Effector memory CD8-positive, alpha-beta T cell (primary cell): ENCODE measurements around the gene DUSP2.

Experiments used
- ATAC-seq: fragments of 150-1000 bp; cut with Tn5 transposase; replicated peaks from 2 replicates; pipeline ENCODE4 v1.10.0; 2021; ENCODE audit warnings: mild to moderate bottlenecking, moderate library complexity
- DNase-seq, 3 experiments: peaks; one replicate each; pipeline ENCODE4 v3.0.0; 2021
- H3K27ac Mint-ChIP-seq, 2 donors: one replicate each; pipeline ENCODE4 v1.8.0; 2022; ENCODE audit warnings: mild to moderate bottlenecking in 2 of 2, mixed read lengths in 2 of 2, moderate library complexity in 2 of 2
- H3K27me3 Mint-ChIP-seq, 2 donors: one replicate each; pipeline ENCODE4 v1.8.0; 2022; ENCODE audit warnings: mixed read lengths in 2 of 2
- H3K36me3 Mint-ChIP-seq: one replicate; pipeline ENCODE4 v1.8.0; 2022; ENCODE audit warnings: mild to moderate bottlenecking, moderate library complexity, mixed read lengths; ENCODE audit not compliant: insufficient read depth
- H3K4me1 Mint-ChIP-seq, 2 donors: one replicate each; pipeline ENCODE4 v1.8.0; 2022; ENCODE audit warnings: low read depth in 2 of 2, mixed read lengths in 2 of 2
- H3K4me3 Mint-ChIP-seq, 2 donors: one replicate each; pipeline ENCODE4 v1.8.0; 2022; ENCODE audit warnings: mild to moderate bottlenecking in 2 of 2, mixed read lengths in 2 of 2, moderate library complexity in 2 of 2
- H3K9me3 Mint-ChIP-seq, 2 donors: one replicate each; pipeline ENCODE4 v1.8.0; 2022; ENCODE audit warnings: mixed read lengths in 2 of 2

The DUSP2 gene

GRCh38 chr2:96128456-96128855 lies 16.8 kb downstream of the DUSP2 start:
- DNase-seq (no peak), ATAC-seq (no peak)
- no peak overlapping the region for H3K4me3 Mint-ChIP-seq
- peak overlapping the region in 1 of 2 donors; percentile 41 for H3K27ac Mint-ChIP-seq
- H3K36me3 Mint-ChIP-seq = peaks cover 36% of the 10 kb centered on the region
- peaks cover 20 to 29% of the 10 kb centered on the region in 2 donors for H3K4me1 Mint-ChIP-seq
- H3K9me3 Mint-ChIP-seq = no peaks in the 10 kb centered on the region
- peaks cover 0 to 10% of the 10 kb centered on the region in 2 donors for H3K27me3 Mint-ChIP-seq

GRCh38 chr2:96124406-96125265 lies 20.6 kb downstream of the DUSP2 start:
- Mint-ChIP-seq H3K27me3 (peaks cover 21 to 40% of the 10 kb centered on the region in 2 donors), H3K9me3 (no peaks in the 10 kb centered on the region), H3K4me3 (no peak overlapping the region), H3K27ac (peak overlapping the region in 1 of 2 donors; percentile 24), H3K36me3 (peaks cover 39% of the 10 kb centered on the region), H3K4me1 (peaks cover 6 to 14% of the 10 kb centered on the region in 2 donors)
- ATAC-seq (no peak), DNase-seq (no peak)

GRCh38 chr2:96123936-96124335 lies 21.3 kb downstream of the DUSP2 start:
- Mint-ChIP-seq H3K9me3 (no peaks in the 10 kb centered on the region), H3K4me1 (peaks cover 4 to 9% of the 10 kb centered on the region in 2 donors), H3K27me3 (peaks cover 24 to 47% of the 10 kb centered on the region in 2 donors), H3K36me3 (peaks cover 44% of the 10 kb centered on the region), H3K27ac (no peak overlapping the region), H3K4me3 (no peak overlapping the region)
- ATAC-seq (no peak), DNase-seq (no peak)

GRCh38 chr2:96123290-96123689 lies 21.9 kb downstream of the DUSP2 start:
- Mint-ChIP-seq H3K4me1 (peaks cover 6 to 9% of the 10 kb centered on the region in 2 donors), H3K4me3 (no peak overlapping the region), H3K36me3 (peaks cover 50% of the 10 kb centered on the region), H3K9me3 (no peaks in the 10 kb centered on the region), H3K27ac (no peak overlapping the region), H3K27me3 (peaks cover 28 to 53% of the 10 kb centered on the region in 2 donors)
- no peak for DNase-seq
- no peak for ATAC-seq

- ATAC-seq = no peak
- peaks cover 9 to 16% of the 10 kb centered on the region in 2 donors for H3K4me1 Mint-ChIP-seq
Measured at GRCh38 chr2:96122391-96122790, 22.8 kb downstream of the DUSP2 start.

GRCh38 chr2:96121414-96121813 lies 23.8 kb downstream of the DUSP2 start:
- peaks cover 13 to 16% of the 10 kb centered on the region in 2 donors for H3K4me1 Mint-ChIP-seq
- peaks cover 62% of the 10 kb centered on the region for H3K36me3 Mint-ChIP-seq
- peaks cover 28 to 64% of the 10 kb centered on the region in 2 donors for H3K27me3 Mint-ChIP-seq
- H3K4me3 Mint-ChIP-seq = no peak overlapping the region
- DNase-seq (no peak), ATAC-seq (no peak)
- no peaks in the 10 kb centered on the region for H3K9me3 Mint-ChIP-seq
- H3K27ac Mint-ChIP-seq = peak overlapping the region in 1 of 2 donors; percentile 70

More at GRCh38 chr2:96122391-96122790, 22.8 kb downstream of the DUSP2 start:
- Mint-ChIP-seq H3K9me3 (no peaks in the 10 kb centered on the region), H3K36me3 (peaks cover 59% of the 10 kb centered on the region), H3K27me3 (peaks cover 28 to 62% of the 10 kb centered on the region in 2 donors), H3K4me3 (no peak overlapping the region), H3K27ac (no peak overlapping the region)
- DNase-seq = no peak

GRCh38 chr2:96120991-96121390 lies 24.2 kb downstream of the DUSP2 start:
- no peak for ATAC-seq
- peaks cover 15 to 16% of the 10 kb centered on the region in 2 donors for H3K4me1 Mint-ChIP-seq
- no peaks in the 10 kb centered on the region for H3K9me3 Mint-ChIP-seq
- H3K27ac Mint-ChIP-seq = peak overlapping the region in 1 of 2 donors; percentile 70
- no peak for DNase-seq
- no peak overlapping the region for H3K4me3 Mint-ChIP-seq
- peaks cover 67% of the 10 kb centered on the region for H3K36me3 Mint-ChIP-seq
- peaks cover 28 to 65% of the 10 kb centered on the region in 2 donors for H3K27me3 Mint-ChIP-seq

GRCh38 chr2:96120091-96120720 lies 25.0 kb downstream of the DUSP2 start:
- no peak overlapping the region for H3K4me3 Mint-ChIP-seq
- H3K27ac Mint-ChIP-seq = peak overlapping the region in 1 of 2 donors; percentile 68
- H3K4me1 Mint-ChIP-seq = peaks cover 21 to 23% of the 10 kb centered on the region in 2 donors
- ATAC-seq (no peak), DNase-seq (no peak)
- peaks cover 75% of the 10 kb centered on the region for H3K36me3 Mint-ChIP-seq
- peaks cover 34 to 73% of the 10 kb centered on the region in 2 donors for H3K27me3 Mint-ChIP-seq
- no peaks in the 10 kb centered on the region for H3K9me3 Mint-ChIP-seq

GRCh38 chr2:96119389-96119751 lies 25.9 kb downstream of the DUSP2 start:
- H3K4me3 Mint-ChIP-seq = no peak overlapping the region

GRCh38 chr2:96118698-96119388 lies 26.4 kb downstream of the DUSP2 start:
- peaks cover 65% of the 10 kb centered on the region for H3K36me3 Mint-ChIP-seq
- H3K9me3 Mint-ChIP-seq = no peaks in the 10 kb centered on the region
- DNase-seq (no peak), ATAC-seq (no peak)
- peak overlapping the region in 1 of 2 donors; percentile 89 for H3K27ac Mint-ChIP-seq
- H3K4me1 Mint-ChIP-seq = peaks cover 21 to 23% of the 10 kb centered on the region in 2 donors
- peaks cover 36 to 63% of the 10 kb centered on the region in 2 donors for H3K27me3 Mint-ChIP-seq
- peak overlapping the region in 1 of 2 donors; percentile 42 for H3K4me3 Mint-ChIP-seq

More at GRCh38 chr2:96119389-96119751, 25.9 kb downstream of the DUSP2 start:
- H3K4me1 Mint-ChIP-seq = peaks cover 21 to 23% of the 10 kb centered on the region in 2 donors
- H3K27me3 Mint-ChIP-seq = peaks cover 36 to 64% of the 10 kb centered on the region in 2 donors
- peak overlapping the region in 1 of 2 donors; percentile 74 for H3K27ac Mint-ChIP-seq
- ATAC-seq (no peak), DNase-seq (no peak)
- no peaks in the 10 kb centered on the region for H3K9me3 Mint-ChIP-seq
- H3K36me3 Mint-ChIP-seq = peaks cover 70% of the 10 kb centered on the region

GRCh38 chr2:96117701-96118588 lies 27.3 kb downstream of the DUSP2 start:
- Mint-ChIP-seq H3K27me3 (peaks cover 36 to 63% of the 10 kb centered on the region in 2 donors), H3K9me3 (no peaks in the 10 kb centered on the region), H3K27ac (peak overlapping the region in 1 of 2 donors; percentile 89), H3K4me1 (peaks cover 21 to 23% of the 10 kb centered on the region in 2 donors), H3K4me3 (peak overlapping the region; percentile 67 to 75), H3K36me3 (peaks cover 57% of the 10 kb centered on the region)
- DNase-seq (no peak), ATAC-seq (no peak)

GRCh38 chr2:96116879-96117533 lies 28.2 kb downstream of the DUSP2 start:
- peak; percentile 44 to 68 (median 66) for DNase-seq
- peaks cover 21 to 23% of the 10 kb centered on the region in 2 donors for H3K4me1 Mint-ChIP-seq
- H3K9me3 Mint-ChIP-seq = no peaks in the 10 kb centered on the region
- H3K27ac Mint-ChIP-seq = peak overlapping the region in 1 of 2 donors; percentile 89
- H3K4me3 Mint-ChIP-seq = peak overlapping the region; percentile 67 to 75
- peak; percentile 76 for ATAC-seq
- H3K36me3 Mint-ChIP-seq = peaks cover 53% of the 10 kb centered on the region
- peaks cover 36 to 57% of the 10 kb centered on the region in 2 donors for H3K27me3 Mint-ChIP-seq
